ENCODE results near the gene ATP6V1B1. TPM values are rescaled to one million over a fixed set of nuclear protein-coding genes. Genes with fewer than 3 reads are reported as not detected.

Gene ATP6V1B1
- polyA plus RNA-seq, 6 donors from 2014 or later: not detected

DNA sequence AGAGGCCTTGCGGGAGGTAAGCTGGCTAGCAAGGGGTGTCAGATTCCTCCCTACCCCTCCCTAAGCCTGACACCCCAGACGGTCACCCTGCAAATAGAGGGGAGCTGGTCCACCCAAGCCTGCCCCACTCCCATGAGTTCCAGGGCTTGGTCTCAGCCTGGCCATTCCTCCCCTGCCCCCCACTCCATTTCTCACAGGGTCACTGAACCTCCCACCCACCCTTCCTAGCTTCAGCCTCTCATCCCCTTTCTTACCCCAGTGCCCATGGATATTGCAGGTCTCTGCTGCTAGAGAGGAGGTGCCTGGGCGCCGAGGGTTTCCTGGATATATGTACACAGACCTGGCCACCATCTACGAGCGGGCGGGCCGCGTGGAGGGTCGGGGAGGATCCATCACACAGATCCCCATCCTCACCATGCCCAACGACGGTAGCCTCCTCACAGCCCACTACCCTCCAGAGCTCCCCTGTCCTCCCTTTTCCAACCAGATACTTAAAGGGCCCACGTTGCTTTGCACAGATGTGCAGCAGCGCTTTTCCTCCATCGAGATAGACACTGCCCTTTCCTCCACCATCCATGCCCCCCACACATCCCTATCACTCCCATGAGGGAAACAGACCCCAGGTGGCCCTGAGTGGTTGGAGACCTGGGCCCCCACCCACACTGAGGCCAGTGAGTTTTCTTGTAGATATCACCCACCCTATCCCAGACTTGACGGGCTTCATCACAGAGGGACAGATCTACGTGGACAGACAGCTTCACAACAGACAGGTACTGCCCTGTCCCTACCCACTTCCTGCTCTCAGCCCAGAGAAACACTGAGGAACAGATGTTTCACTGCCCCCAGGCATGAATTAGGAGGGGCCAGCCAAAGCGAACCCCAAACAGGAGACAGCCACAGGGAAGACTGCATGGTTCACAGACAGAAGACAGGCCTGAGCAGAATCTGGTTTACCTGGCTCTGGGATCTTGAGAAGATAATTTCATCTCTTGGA is 27.5 kb downstream of the ATP6V1B1 start:
- no peak for DNase-seq
- H3K27me3 Mint-ChIP-seq: peaks cover 35 to 57% (median 57%) of the 10 kb centered on the region in 3 donors

GRCh38 chr2:70964133-70964532 is 28.4 kb downstream of the ATP6V1B1 start:
- ATAC-seq (ENCODE audit: low read depth in 2 of 2) (no peak), DNase-seq (no peak)
- H3K9me3 Mint-ChIP-seq: no peaks in the 10 kb centered on the region
- H3K4me1 Mint-ChIP-seq: peaks cover 3 to 11% (median 9%) of the 10 kb centered on the region in 3 donors
- no peaks in the 10 kb centered on the region for H3K36me3 Mint-ChIP-seq
- peak overlapping the region in 2 of 8 donors; percentile 13 to 78 for H3K4me3 Mint-ChIP-seq
- H3K27ac Mint-ChIP-seq: no peak overlapping the region
- peaks cover 35 to 54% (median 49%) of the 10 kb centered on the region in 3 donors for H3K27me3 Mint-ChIP-seq

More for the DNA sequence above, 27.5 kb downstream of the ATP6V1B1 start:
- no peaks in the 10 kb centered on the region for H3K9me3 Mint-ChIP-seq
- H3K36me3 Mint-ChIP-seq: no peaks in the 10 kb centered on the region
- no peak for ATAC-seq (ENCODE audit: low read depth in 2 of 2)
- H3K4me1 Mint-ChIP-seq: peaks cover 8 to 15% (median 14%) of the 10 kb centered on the region in 3 donors
- H3K27ac Mint-ChIP-seq: no peak overlapping the region
- peak overlapping the region in 2 of 8 donors; percentile 1 to 25 for H3K4me3 Mint-ChIP-seq

GRCh38 chr2:70964596-70965386 is 29.1 kb downstream of the ATP6V1B1 start:
- Mint-ChIP-seq H3K27me3 (peaks cover 33 to 58% (median 49%) of the 10 kb centered on the region in 3 donors), H3K36me3 (no peaks in the 10 kb centered on the region), H3K9me3 (no peaks in the 10 kb centered on the region), H3K27ac (peak overlapping the region in 1 of 6 donors; percentile 68), H3K4me3 (peak overlapping the region; percentile 73 to 91 (median 86)), H3K4me1 (peaks cover 3 to 11% (median 9%) of the 10 kb centered on the region in 3 donors)
- peak; percentile 74 for DNase-seq
- ATAC-seq (ENCODE audit: low read depth in 2 of 2): peak; percentile 97 to 98

DNA sequence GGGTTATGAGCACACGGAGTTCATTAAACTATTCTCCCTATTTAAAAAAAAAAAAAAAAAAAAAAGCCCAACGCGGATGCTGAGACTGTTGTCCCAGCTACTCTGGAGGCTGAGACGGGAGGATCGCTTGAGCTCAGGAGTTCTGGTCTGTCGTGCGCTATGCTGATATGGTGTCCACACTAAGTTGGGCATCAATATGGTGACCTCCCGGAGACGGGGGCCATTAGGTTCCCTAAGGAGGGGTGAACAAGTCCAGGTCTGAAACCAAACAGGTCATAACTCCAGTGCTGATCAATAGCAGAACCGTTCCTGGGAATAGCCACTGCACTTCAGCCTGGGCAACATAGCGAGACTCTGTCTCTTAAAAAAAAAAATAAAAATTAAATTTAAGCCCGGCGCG is 29.8 kb downstream of the ATP6V1B1 start:
- peaks cover 33 to 54% (median 49%) of the 10 kb centered on the region in 3 donors for H3K27me3 Mint-ChIP-seq
- peak overlapping the region; percentile 73 to 91 (median 86) for H3K4me3 Mint-ChIP-seq
- peaks cover 3 to 11% (median 9%) of the 10 kb centered on the region in 3 donors for H3K4me1 Mint-ChIP-seq
- H3K27ac Mint-ChIP-seq: no peak overlapping the region
- ATAC-seq (ENCODE audit: low read depth in 2 of 2): no peak
- H3K9me3 Mint-ChIP-seq: no peaks in the 10 kb centered on the region
- no peaks in the 10 kb centered on the region for H3K36me3 Mint-ChIP-seq
- DNase-seq: no peak

DNA sequence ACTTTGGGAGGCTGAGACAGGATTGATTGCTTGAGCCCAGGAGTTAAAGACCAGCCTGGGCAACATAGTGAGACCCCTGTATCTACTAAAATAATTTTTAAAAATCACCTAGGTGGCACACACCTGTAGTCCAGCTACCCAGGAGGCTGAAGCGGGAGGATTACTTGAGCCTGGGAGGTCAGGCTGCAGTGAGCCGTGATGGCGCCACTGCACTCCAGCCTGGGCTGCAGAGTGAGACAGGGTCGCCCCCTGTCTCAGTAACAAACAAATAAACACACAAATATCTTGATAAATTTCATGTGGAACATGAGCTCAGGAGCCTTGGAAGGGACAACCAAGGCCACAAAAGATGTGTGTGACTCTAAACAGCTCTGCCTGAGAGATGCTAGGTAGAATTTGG is 31.0 kb downstream of the ATP6V1B1 start:
- peak overlapping the region in 1 of 6 donors; percentile 76 for H3K27ac Mint-ChIP-seq
- peaks cover 3 to 11% (median 9%) of the 10 kb centered on the region in 3 donors for H3K4me1 Mint-ChIP-seq
- H3K27me3 Mint-ChIP-seq: peaks cover 40 to 47% (median 47%) of the 10 kb centered on the region in 3 donors
- H3K4me3 Mint-ChIP-seq: peak overlapping the region in 1 of 8 donors; percentile 3
- no peak for ATAC-seq (ENCODE audit: low read depth in 2 of 2)
- H3K36me3 Mint-ChIP-seq: no peaks in the 10 kb centered on the region
- no peak for DNase-seq
- H3K9me3 Mint-ChIP-seq: no peaks in the 10 kb centered on the region

GRCh38 chr2:70967189-70967588 is 31.5 kb downstream of the ATP6V1B1 start:
- Mint-ChIP-seq H3K9me3 (no peaks in the 10 kb centered on the region), H3K4me1 (peaks cover 3 to 11% (median 9%) of the 10 kb centered on the region in 3 donors), H3K4me3 (no peak overlapping the region), H3K36me3 (no peaks in the 10 kb centered on the region), H3K27me3 (peaks cover 40 to 47% (median 45%) of the 10 kb centered on the region in 3 donors), H3K27ac (no peak overlapping the region)
- ATAC-seq (ENCODE audit: low read depth in 2 of 2): no peak
- no peak for DNase-seq

DNA sequence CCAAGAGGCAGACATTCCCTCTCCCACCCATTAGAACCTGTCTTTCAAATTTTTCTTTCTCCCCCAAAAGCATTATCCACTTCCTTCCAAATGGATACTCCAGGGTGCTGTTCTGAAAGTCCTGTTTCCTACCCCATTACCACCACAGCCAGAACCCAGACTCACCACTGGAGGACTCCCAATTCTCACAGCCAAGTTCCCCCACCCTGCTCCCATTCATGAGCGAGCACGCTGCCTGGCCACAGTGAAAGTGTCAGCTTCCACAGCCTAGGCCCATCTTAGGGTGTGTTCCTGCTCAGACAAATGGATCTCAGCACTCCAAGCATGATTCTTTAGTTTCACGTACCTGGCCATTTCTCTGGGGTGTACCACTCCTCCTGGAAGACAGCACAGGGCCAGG is 38.9 kb downstream of the ATP6V1B1 start:
- no peak overlapping the region for H3K4me3 Mint-ChIP-seq

GRCh38 chr2:70975237-70975636 is 39.5 kb downstream of the ATP6V1B1 start:
- peaks cover 9 to 18% (median 14%) of the 10 kb centered on the region in 3 donors for H3K27me3 Mint-ChIP-seq
- no peak for ATAC-seq (ENCODE audit: low read depth in 2 of 2)
- no peaks in the 10 kb centered on the region for H3K9me3 Mint-ChIP-seq
- H3K27ac Mint-ChIP-seq: peak overlapping the region in 4 of 6 donors; percentile 2 to 88 (median 64)
- H3K4me3 Mint-ChIP-seq: peak overlapping the region in 4 of 8 donors; percentile 2 to 92 (median 34)
- DNase-seq: no peak
- peaks cover 16 to 21% (median 19%) of the 10 kb centered on the region in 3 donors for H3K4me1 Mint-ChIP-seq
- no peaks in the 10 kb centered on the region for H3K36me3 Mint-ChIP-seq

More for the DNA sequence above, 38.9 kb downstream of the ATP6V1B1 start:
- Mint-ChIP-seq H3K36me3 (no peaks in the 10 kb centered on the region), H3K27ac (peak overlapping the region in 1 of 6 donors; percentile 68), H3K4me1 (peaks cover 16 to 20% (median 19%) of the 10 kb centered on the region in 3 donors), H3K27me3 (peaks cover 12 to 22% (median 14%) of the 10 kb centered on the region in 3 donors), H3K9me3 (no peaks in the 10 kb centered on the region)
- ATAC-seq (ENCODE audit: low read depth in 2 of 2) (no peak), DNase-seq (no peak)

DNA sequence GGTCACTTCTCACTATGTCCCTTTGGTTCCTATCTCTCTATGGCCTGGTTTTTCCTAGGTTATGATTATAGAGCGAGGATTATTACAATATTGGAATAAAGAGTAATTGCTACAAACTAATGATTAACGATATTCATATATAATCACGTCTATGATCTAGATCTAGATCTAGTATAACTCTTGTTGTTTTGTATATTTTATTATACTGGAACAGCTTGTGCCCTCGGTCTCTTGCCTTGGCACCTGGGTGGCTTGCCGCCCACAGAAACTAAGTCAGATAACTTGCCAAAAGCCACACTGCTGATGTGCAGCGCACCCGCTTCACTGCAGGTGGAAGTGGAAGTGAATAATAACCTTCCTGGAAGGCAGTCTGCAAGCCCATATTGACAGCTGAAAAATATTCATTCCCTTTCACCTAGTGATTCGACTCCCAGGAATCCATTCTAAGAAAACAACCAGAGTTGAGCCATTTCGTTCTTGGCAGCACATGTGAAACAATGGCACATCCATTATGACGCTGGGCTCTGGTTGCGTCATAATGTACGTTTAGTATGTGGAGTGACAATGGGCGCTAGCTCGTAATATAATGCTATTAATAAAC is 42.0 kb downstream of the ATP6V1B1 start:
- peak; percentile 27 for DNase-seq
- peak overlapping the region; percentile 90 to 95 (median 92) for H3K4me3 Mint-ChIP-seq
- ATAC-seq (ENCODE audit: low read depth in 2 of 2): peak; percentile 52 to 57
- peaks cover 0 to 5% (median 0%) of the 10 kb centered on the region in 3 donors for H3K27me3 Mint-ChIP-seq
- H3K9me3 Mint-ChIP-seq: no peaks in the 10 kb centered on the region
- peaks cover 16 to 21% (median 19%) of the 10 kb centered on the region in 3 donors for H3K4me1 Mint-ChIP-seq
- H3K36me3 Mint-ChIP-seq: no peaks in the 10 kb centered on the region
- peak overlapping the region; percentile 88 to 95 (median 92) for H3K27ac Mint-ChIP-seq

GRCh38 chr2:70978341-70979179 is 42.9 kb downstream of the ATP6V1B1 start, which contains the start of gene ANKRD53:
ANKRD53 (plus strand) TSS chr2:70978630; CDS start chr2:70978646, 16 bp downstream.
- peaks cover 16 to 21% (median 19%) of the 10 kb centered on the region in 3 donors for H3K4me1 Mint-ChIP-seq
- peaks cover 0 to 5% (median 0%) of the 10 kb centered on the region in 3 donors for H3K27me3 Mint-ChIP-seq
- DNase-seq: no peak
- peak within 1 kb of the TSS; percentile 88 to 95 (median 92) for H3K27ac Mint-ChIP-seq
- no peaks in the 10 kb centered on the region for H3K9me3 Mint-ChIP-seq
- H3K4me3 Mint-ChIP-seq: peak within 1 kb of the TSS; percentile 90 to 95 (median 92)
- peak; percentile 24 to 26 for ATAC-seq (ENCODE audit: low read depth in 2 of 2)
- no peaks in the 10 kb centered on the region for H3K36me3 Mint-ChIP-seq

DNA sequence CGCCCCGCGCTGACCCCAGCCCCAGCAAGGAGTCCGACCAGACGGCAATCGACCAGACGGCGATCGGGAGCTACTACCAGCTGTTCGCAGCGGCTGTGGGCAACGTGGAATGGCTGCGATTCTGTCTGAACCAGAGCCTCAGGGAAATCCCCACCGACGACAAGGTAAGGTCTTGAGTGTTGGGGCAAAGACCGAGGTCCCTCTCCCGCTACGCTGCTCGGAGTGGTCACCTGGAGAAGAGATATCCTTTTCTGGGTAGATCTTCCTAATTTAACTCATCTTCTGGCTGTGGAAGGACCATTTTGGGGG is 43.4 kb downstream of the ATP6V1B1 start:
- no peaks in the 10 kb centered on the region for H3K27me3 Mint-ChIP-seq
- no peaks in the 10 kb centered on the region for H3K9me3 Mint-ChIP-seq
- H3K36me3 Mint-ChIP-seq: no peaks in the 10 kb centered on the region
- peak overlapping the region in 1 of 6 donors; percentile 30 for H3K27ac Mint-ChIP-seq
- no peak for ATAC-seq (ENCODE audit: low read depth in 2 of 2)
- H3K4me1 Mint-ChIP-seq: peaks cover 16 to 21% (median 20%) of the 10 kb centered on the region in 3 donors
- peak overlapping the region; percentile 64 to 86 (median 74) for H3K4me3 Mint-ChIP-seq
- no peak for DNase-seq

- no peaks in the 10 kb centered on the region for H3K27me3 Mint-ChIP-seq
- ATAC-seq (ENCODE audit: low read depth in 2 of 2) (no peak), DNase-seq (no peak)
- peak overlapping the region in 7 of 8 donors; percentile 64 to 86 (median 73) for H3K4me3 Mint-ChIP-seq
- peaks cover 20 to 26% (median 25%) of the 10 kb centered on the region in 3 donors for H3K4me1 Mint-ChIP-seq
- H3K27ac Mint-ChIP-seq: peak overlapping the region in 1 of 6 donors; percentile 30
- no peaks in the 10 kb centered on the region for H3K9me3 Mint-ChIP-seq
- no peaks in the 10 kb centered on the region for H3K36me3 Mint-ChIP-seq
Measured at GRCh38 chr2:70979626-70980025, 43.9 kb downstream of the ATP6V1B1 start.
